ENCODE data around the gene ZCCHC9.

DNA sequence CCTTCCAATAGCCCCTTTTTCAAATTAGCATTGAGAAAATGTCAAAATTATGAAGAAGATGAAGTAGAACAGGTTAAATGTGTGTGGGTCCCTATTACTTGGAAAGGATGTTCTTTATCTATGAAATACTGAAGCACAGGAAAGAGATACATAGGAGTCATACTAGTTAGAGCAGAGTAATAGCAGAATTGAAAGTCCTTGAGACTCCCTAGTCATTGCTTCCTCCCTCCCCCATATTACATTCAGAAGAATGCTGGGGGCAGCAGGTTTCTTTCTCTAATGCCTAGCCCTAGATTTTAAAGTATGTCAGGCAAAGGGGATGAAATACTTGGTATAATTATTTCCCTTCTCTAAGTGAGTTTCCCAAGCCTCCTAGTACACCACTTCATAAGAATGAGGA, 4.4 kb downstream of the ZCCHC9 start:
- no peak for TF ChIP-seq EZH2 (IDR thresholded peaks at IDR 0.05; ENCODE audit: insufficient read depth, poor library complexity, severe bottlenecking)
- TF ChIP-seq EZH2phosphoT487 (IDR thresholded peaks at IDR 0.05; ENCODE audit: insufficient read depth, low read depth) = no peak

Data from GM23248 (cell line).